Psoas muscle (tissue), 8 donors: ENCODE data around the gene FGFR3. TPM values are rescaled to one million over a fixed set of nuclear protein-coding genes. Genes with fewer than 3 reads are reported as not detected.
"Not testable (repeated sequence)": the region's sequence is repeated elsewhere in the genome, so short reads cannot be mapped to it uniquely, and the experiment has no call there.

Experiments
- ATAC-seq, 4 donors: fragments of 200-7000 bp; cut with Tn5 transposase; one replicate each; pipeline ENCODE4 v1.9.1; 2020; ENCODE audit warnings: moderate library complexity in 3 of 4, mild to moderate bottlenecking in 2 of 4
- DNase-seq, 2 donors: peaks; one replicate each; pipeline ENCODE4 v3.0.0-alpha.2; 2020
- H3K27ac ChIP-seq: fragments of 200-600 bp; one replicate; pipeline ENCODE4 v1.8.0; 2022
- H3K27me3 ChIP-seq, 3 donors: fragments of 200-600 bp in 1 of 3; one replicate each; pipeline versions ENCODE4 v1.6.1 to v1.8.0; 2013 to 2022; ENCODE audit warnings: low read length in 2 of 3, mild to moderate bottlenecking in 2 of 3, moderate library complexity in 1 of 3; ENCODE audit not compliant: insufficient read depth in 3 of 3
- H3K36me3 ChIP-seq, 2 donors: fragments of 200-600 bp in 1 of 2; one replicate each; pipeline versions ENCODE4 v1.6.1 to v1.8.0; 2013 to 2022; ENCODE audit warnings: low read depth in 1 of 2, mild to moderate bottlenecking in 1 of 2, moderate library complexity in 1 of 2; ENCODE audit not compliant: insufficient read depth in 1 of 2
- H3K4me1 ChIP-seq: fragments of 200-600 bp; one replicate; pipeline ENCODE4 v1.8.0; 2022
- H3K4me3 ChIP-seq: fragments of 200-600 bp; one replicate; pipeline ENCODE4 v1.8.0; 2022; ENCODE audit warnings: mild to moderate bottlenecking
- H3K9me3 ChIP-seq: fragments of 200-600 bp; one replicate; pipeline ENCODE4 v1.8.0; 2022
- WGBS, 3 donors: extraction: QIAGEN DNeasy Blood & Tissue Kit; methylation state at CpG; one replicate each; pipeline versions ENCODE4 v1.1.6 to v1.1.7; 2013; 5-methylcytosine and 5-hydroxymethylcytosine counted together
- intact Hi-C, 2 donors: fragments of 100-400 bp; cut with DNase I; formaldehyde crosslinking; loops; one replicate each; pipeline versions ENCODE4 v1.11.0 to v1.14.2; 2022
- polyA plus RNA-seq, 3 donors: library from polyadenylated mRNA; stranded (reverse); fragments of 200-250 nt; gene quantifications; one replicate each; pipeline ENCODE4 v1.2.3, GENCODE V29; 2013
- total RNA-seq, 4 donors: library from RNA; stranded (reverse); fragmentation: NEBNext Ultra II Directional in 2 of 4; extraction: Animal tissue kit (Norgen Biotek cat#: 25700) in 2 of 4; gene quantifications; one replicate each; pipeline versions ENCODE4 v1.2.1 to v1.2.4, GENCODE V29; 2021 to 2023
- TF ChIP-seq, protein P1 (sequence below): fragments of 200-600 bp; IDR thresholded peaks from one replicate; pipeline ENCODE4 v1.8.0; 2022; ENCODE audit warnings: antibody characterized with exemption
- donor health status: healthy with polysubstance abuse.
- donor health status: DM: no; HTN: no; CAD: no; lungs with moderate emphysema.
- donor health status: Bipolar disorder and iron deficiency.
- donor health status: healthy.
- donor health status: DM: yes; HTN: yes; CAD: no.
- donor health status: DM: no; HTN: no; CAD: no.
- donor health status: DM: no; HTN: no; CAD: no.
- donor health status: DM: yes; HTN: yes; CAD: no.

FGFR3 gene
- total and polyA plus RNA-seq, 7 donors: 0.17 to 1.1 (median 0.30) TPM

DNA sequence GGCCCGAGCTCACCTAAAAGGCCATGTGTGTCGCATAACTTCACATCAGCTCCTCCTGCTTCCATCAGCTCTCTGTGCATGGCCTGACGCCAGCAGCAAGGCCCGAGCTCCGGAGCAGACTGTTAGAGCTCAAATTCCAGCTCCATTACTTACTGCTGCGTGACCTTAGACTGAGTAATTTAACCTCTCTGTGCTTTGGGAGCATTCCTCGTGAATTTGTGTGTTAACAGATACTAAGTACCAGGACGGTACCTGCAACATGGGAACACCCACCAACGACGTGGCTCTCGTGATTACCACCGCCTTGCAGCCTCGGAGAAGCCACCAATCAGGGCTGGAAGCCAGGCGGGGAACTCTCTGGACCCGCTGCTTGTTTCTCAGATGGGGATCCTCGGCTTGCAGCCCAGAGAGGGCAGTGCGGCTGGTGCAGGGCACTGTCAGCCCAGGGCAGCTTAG, 49.9 kb downstream of the FGFR3 start:
- DNase-seq (no peak), ATAC-seq (peak in 1 of 4 donors; percentile 5)
- TF ChIP-seq, protein P1, sequence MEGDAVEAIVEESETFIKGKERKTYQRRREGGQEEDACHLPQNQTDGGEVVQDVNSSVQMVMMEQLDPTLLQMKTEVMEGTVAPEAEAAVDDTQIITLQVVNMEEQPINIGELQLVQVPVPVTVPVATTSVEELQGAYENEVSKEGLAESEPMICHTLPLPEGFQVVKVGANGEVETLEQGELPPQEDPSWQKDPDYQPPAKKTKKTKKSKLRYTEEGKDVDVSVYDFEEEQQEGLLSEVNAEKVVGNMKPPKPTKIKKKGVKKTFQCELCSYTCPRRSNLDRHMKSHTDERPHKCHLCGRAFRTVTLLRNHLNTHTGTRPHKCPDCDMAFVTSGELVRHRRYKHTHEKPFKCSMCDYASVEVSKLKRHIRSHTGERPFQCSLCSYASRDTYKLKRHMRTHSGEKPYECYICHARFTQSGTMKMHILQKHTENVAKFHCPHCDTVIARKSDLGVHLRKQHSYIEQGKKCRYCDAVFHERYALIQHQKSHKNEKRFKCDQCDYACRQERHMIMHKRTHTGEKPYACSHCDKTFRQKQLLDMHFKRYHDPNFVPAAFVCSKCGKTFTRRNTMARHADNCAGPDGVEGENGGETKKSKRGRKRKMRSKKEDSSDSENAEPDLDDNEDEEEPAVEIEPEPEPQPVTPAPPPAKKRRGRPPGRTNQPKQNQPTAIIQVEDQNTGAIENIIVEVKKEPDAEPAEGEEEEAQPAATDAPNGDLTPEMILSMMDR: no peak
- intact Hi-C loops: no loop called here
- H3K36me3 ChIP-seq: peaks cover 5 to 82% of the 10 kb centered on the region in 2 donors
- no peaks in the 10 kb centered on the region for H3K27me3 ChIP-seq
- 66 to 74% (median 69%) methylated on average over 17 of the region's 17 CpGs for WGBS, 3 donors
- H3K9me3 ChIP-seq: no peaks in the 10 kb centered on the region
- no peak overlapping the region for H3K27ac ChIP-seq
- H3K4me3 ChIP-seq: no peak overlapping the region
- peaks cover 7% of the 10 kb centered on the region for H3K4me1 ChIP-seq

DNA sequence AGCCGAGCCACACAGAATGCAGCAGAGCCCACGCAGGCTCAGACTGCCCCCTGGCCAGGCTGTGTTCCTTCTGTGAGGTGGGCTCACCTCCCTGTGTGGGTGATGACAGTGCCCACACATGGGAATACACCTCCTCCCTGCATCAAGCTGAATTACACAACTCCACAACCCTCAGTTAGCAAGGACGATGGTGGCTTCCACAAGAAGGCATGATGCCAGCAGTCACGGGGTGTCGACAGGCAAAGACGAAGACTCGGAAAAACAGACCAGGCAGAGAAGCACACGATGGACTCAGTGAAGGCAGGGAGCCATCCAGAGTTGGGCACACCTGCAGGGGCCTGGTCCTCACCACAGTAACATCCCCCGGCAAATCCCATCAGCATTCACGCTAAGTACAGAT, 50.8 kb downstream of the FGFR3 start:
- H3K27me3 ChIP-seq: no peaks in the 10 kb centered on the region
- H3K4me1 ChIP-seq: peaks cover 7% of the 10 kb centered on the region
- no peaks in the 10 kb centered on the region for H3K9me3 ChIP-seq
- H3K4me3 ChIP-seq: no peak overlapping the region
- H3K27ac ChIP-seq: no peak overlapping the region
- H3K36me3 ChIP-seq: peaks cover 5 to 82% of the 10 kb centered on the region in 2 donors
- 42 to 67% (median 45%) methylated on average over 10 of the region's 10 CpGs for whole genome bisulfite sequencing, 3 donors
- ATAC-seq (peak; percentile 30 to 87 (median 78)), DNase-seq (peak in 1 of 2 donors; percentile 64)
- TF ChIP-seq, protein P1: no peak
- intact Hi-C loops: no loop called here

DNA sequence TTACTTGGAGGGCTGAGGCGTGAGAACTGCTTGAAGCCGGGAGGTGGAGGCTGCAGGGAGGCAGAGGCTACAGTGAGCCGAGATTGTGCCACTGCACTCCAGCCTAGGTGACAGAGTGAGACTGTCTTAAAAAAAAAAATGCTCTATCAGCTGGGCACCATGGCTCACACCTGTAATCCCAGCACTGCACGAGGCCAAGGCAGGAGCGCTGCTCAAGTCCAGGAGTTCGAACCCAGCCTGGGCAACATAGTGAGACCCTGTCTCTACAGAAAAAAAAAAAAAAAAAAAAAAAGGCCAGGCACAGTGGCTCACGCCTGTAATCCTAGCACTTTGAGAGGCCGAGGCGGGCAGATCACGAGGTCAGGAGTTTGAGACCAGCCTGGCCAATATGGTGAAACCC, 51.5 kb downstream of the FGFR3 start:
- H3K36me3 ChIP-seq: peaks cover under 1 to 77% of the 10 kb centered on the region in 2 donors
- H3K4me1 ChIP-seq, H3K4me3 ChIP-seq, DNase-seq, intact Hi-C loops, H3K27ac ChIP-seq, ATAC-seq, H3K27me3 ChIP-seq, H3K9me3 ChIP-seq: not testable (repeated sequence)
- WGBS, 3 donors: 96% methylated on average over 8 to 10 of the region's 10 CpGs

DNA sequence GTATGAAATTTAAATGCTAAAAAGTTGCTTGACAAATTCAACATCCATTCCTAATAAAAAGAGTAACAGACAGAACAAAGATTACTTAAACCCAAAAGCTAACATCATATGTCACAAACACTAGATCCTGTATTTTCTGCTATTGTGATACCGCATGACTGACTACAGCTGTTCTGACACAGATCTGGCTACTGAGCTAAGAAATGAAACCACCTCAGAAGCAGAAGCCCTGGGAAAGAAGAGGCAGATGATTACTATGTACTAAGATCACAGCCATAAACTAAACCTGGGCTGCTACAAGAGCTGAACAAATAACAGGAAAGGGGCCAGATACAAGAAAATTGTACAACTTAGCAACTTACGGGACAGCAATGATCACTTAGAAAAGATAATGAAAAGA, 53.5 kb downstream of the FGFR3 start:
- H3K9me3 ChIP-seq: no peaks in the 10 kb centered on the region
- no peak overlapping the region for H3K27ac ChIP-seq
- H3K4me1 ChIP-seq: peaks cover 14% of the 10 kb centered on the region
- peaks cover 0 to 58% of the 10 kb centered on the region in 2 donors for H3K36me3 ChIP-seq
- no peaks in the 10 kb centered on the region for H3K27me3 ChIP-seq
- ATAC-seq (no peak), DNase-seq (no peak)
- TF ChIP-seq, protein P1: no peak
- H3K4me3 ChIP-seq: no peak overlapping the region
- WGBS, 3 donors: 92 to 93% (median 93%) methylated on average over 2 of the region's 2 CpGs
- intact Hi-C loops: no loop called here

DNA sequence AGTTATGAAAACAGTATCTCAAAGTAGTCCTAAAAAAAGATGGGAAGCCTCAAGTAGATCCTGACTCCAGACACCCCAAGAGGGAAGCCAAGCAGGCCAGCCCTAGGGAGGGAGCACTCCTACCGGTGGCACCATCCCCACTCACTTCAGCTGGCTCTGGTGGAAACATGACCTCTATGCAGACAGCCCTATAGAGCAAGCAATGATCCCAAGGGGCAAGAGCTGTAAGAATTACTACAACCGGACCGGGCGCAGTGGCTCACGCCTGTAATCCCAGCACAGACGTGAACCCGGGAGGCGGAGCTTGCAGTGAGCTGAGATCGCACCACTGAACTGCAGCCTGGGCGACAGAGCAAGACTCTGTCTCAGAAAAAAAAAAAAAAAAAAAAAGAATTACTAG, 57.2 kb downstream of the FGFR3 start:
- H3K36me3 ChIP-seq: peaks cover 0 to 44% of the 10 kb centered on the region in 2 donors
- 66 to 82% (median 75%) methylated on average over 10 of the region's 10 CpGs for WGBS, 3 donors
- H3K27ac ChIP-seq: no peak overlapping the region
- intact Hi-C loops: no loop called here
- DNase-seq (no peak), ATAC-seq (peak in 1 of 4 donors; percentile 22)
- no peak overlapping the region for H3K4me3 ChIP-seq
- peaks cover 33% of the 10 kb centered on the region for H3K4me1 ChIP-seq
- H3K9me3 ChIP-seq: no peaks in the 10 kb centered on the region
- TF ChIP-seq, protein P1: no peak
- no peaks in the 10 kb centered on the region for H3K27me3 ChIP-seq
